A549 (cell line): ENCODE data around the gene OVAAL.

Experiments used
- KDM1A ChIP-seq: fragments of 200-600 bp; sonication (generic); IDR thresholded peaks from 2 replicates; pipeline ENCODE4 v1.6.1; 2016; ENCODE audit warnings: low read depth, mild to moderate bottlenecking
- MAZ ChIP-seq: fragments of 150-350 bp; IDR thresholded peaks from 2 replicates; pipeline ENCODE4 v1.6.1; 2014; ENCODE audit warnings: antibody characterized with exemption, low read depth, low read length, borderline replicate concordance
- POLR2A ChIP-seq: IDR thresholded peaks from 2 replicates; pipeline ENCODE4 v1.6.1; 2012; ENCODE audit warnings: mild to moderate bottlenecking, low read length
- RAD21 ChIP-seq, 2 experiments: fragments of >200 bp in 1 of 2; sonication (Bioruptor Twin) in 1 of 2; formaldehyde crosslinking in 1 of 2; IDR thresholded peaks in 1 of 2; conservative IDR thresholded peaks in 1 of 2; 2 replicates in 1 of 2; 3 replicates in 1 of 2; pipeline ENCODE4 v1.6.1; 2012 to 2018; ENCODE audit warnings: inconsistent platforms in 1 of 2
- TF ChIP-seq, protein P1 (sequence below): fragments of >200 bp; sonication (Bioruptor Twin); formaldehyde crosslinking; IDR thresholded peaks from 3 replicates; pipeline ENCODE4 v1.5.1; 2016

DNA sequence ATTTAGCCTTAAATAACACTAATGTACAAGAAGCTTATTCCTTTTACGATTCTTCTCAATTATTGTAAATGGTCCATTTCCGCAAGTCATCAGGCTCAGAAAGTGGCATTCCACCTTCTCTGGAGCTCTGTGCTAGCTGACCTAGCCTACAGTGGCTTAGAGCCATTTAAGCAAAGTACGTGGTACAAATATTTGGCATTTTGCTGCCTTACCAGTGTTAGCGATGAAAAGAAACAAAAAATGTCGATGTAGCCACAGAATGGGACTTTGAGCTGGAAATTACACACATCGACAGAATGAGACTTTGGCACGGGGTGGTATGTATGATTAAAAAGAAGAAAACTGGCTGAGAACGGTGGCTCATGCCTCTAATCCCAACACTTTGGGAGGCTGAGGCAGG is 26.1 kb downstream of the OVAAL start:
- TF ChIP-seq, protein P1, sequence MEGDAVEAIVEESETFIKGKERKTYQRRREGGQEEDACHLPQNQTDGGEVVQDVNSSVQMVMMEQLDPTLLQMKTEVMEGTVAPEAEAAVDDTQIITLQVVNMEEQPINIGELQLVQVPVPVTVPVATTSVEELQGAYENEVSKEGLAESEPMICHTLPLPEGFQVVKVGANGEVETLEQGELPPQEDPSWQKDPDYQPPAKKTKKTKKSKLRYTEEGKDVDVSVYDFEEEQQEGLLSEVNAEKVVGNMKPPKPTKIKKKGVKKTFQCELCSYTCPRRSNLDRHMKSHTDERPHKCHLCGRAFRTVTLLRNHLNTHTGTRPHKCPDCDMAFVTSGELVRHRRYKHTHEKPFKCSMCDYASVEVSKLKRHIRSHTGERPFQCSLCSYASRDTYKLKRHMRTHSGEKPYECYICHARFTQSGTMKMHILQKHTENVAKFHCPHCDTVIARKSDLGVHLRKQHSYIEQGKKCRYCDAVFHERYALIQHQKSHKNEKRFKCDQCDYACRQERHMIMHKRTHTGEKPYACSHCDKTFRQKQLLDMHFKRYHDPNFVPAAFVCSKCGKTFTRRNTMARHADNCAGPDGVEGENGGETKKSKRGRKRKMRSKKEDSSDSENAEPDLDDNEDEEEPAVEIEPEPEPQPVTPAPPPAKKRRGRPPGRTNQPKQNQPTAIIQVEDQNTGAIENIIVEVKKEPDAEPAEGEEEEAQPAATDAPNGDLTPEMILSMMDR = no peak
- TF ChIP-seq MAZ = no peak
- TF ChIP-seq RAD21 (conservative IDR thresholded peaks at IDR 0.05 in 1 of 2, IDR thresholded peaks at IDR 0.05 in 1 of 2) = no peak
- TF ChIP-seq KDM1A = no peak
- TF ChIP-seq POLR2A = no peak
